CD8-positive, alpha-beta memory T cell (primary cell): ENCODE data around the gene GMPR2. TPM values are rescaled to one million over a fixed set of nuclear protein-coding genes. Genes with fewer than 3 reads are reported as not detected.

ENCODE experiments used
- CTCF ChIA-PET: fragments of 350-600 bp; sonication (Branson Sonifier 250); formaldehyde crosslinking; loops from one replicate; lab custom pipeline; 2021; ENCODE audit warnings: antibody characterized with exemption; lab: Charles Lee
- POLR2A ChIA-PET: fragments of 350-600 bp; sonication (Branson Sonifier 250); formaldehyde crosslinking; loops from one replicate; lab custom pipeline; 2021; ENCODE audit warnings: antibody characterized with exemption; lab: Charles Lee
- DNase-seq, 5 donors: peaks; one replicate each; pipeline versions ENCODE4 v3.0.0 to v3.0.0-alpha.2; 2020 to 2022; ENCODE audit warnings: mixed read lengths in 1 of 5
- H3K27ac ChIP-seq: one replicate; pipeline ENCODE4 v1.7.0; 2013; ENCODE audit warnings: low read depth, mild to moderate bottlenecking, low read length, moderate library complexity
- H3K27me3 ChIP-seq: 2 replicates; pipeline ENCODE4 v1.7.0; 2013; ENCODE audit warnings: low read length, mild to moderate bottlenecking; ENCODE audit not compliant: insufficient read depth, poor library complexity, severe bottlenecking
- H3K36me3 ChIP-seq: 2 replicates; pipeline ENCODE4 v1.7.0; 2013; ENCODE audit warnings: mild to moderate bottlenecking, low read length, moderate library complexity; ENCODE audit not compliant: insufficient read depth
- H3K4me1 ChIP-seq: 2 replicates; pipeline ENCODE4 v1.7.0; 2013; ENCODE audit warnings: mild to moderate bottlenecking, low read length, moderate library complexity; ENCODE audit not compliant: insufficient read depth
- H3K4me3 ChIP-seq: 2 replicates; pipeline ENCODE4 v1.7.0; 2013; ENCODE audit warnings: mild to moderate bottlenecking, low read length
- H3K9me3 ChIP-seq: 2 replicates; pipeline ENCODE4 v1.7.0; 2013; ENCODE audit warnings: mild to moderate bottlenecking, low read length
- H3K27ac Mint-ChIP-seq, 8 donors: one replicate each; pipeline ENCODE4 v1.8.0; 2020 to 2021; ENCODE audit warnings: mixed read lengths in 8 of 8, mild to moderate bottlenecking in 6 of 8, inconsistent platforms in 3 of 8, moderate library complexity in 3 of 8
- H3K27me3 Mint-ChIP-seq, 2 donors: one replicate each; pipeline ENCODE4 v1.8.0; 2020 to 2021; ENCODE audit warnings: mixed read lengths in 2 of 2, mild to moderate bottlenecking in 1 of 2, moderate library complexity in 1 of 2
- H3K36me3 Mint-ChIP-seq, 3 donors: one replicate each; pipeline ENCODE4 v1.8.0; 2020 to 2021; ENCODE audit warnings: mixed read lengths in 3 of 3, inconsistent platforms in 1 of 3, mild to moderate bottlenecking in 1 of 3
- H3K4me1 Mint-ChIP-seq, 3 donors: one replicate each; pipeline ENCODE4 v1.8.0; 2020 to 2021; ENCODE audit warnings: mixed read lengths in 3 of 3, inconsistent platforms in 1 of 3, mild to moderate bottlenecking in 1 of 3
- H3K4me3 Mint-ChIP-seq, 7 donors: one replicate each; pipeline ENCODE4 v1.8.0; 2020 to 2021; ENCODE audit warnings: mixed read lengths in 7 of 7, mild to moderate bottlenecking in 6 of 7, moderate library complexity in 4 of 7, inconsistent platforms in 2 of 7
- H3K9me3 Mint-ChIP-seq, 5 donors: one replicate each; pipeline ENCODE4 v1.8.0; 2020 to 2022; ENCODE audit warnings: mixed read lengths in 5 of 5, mild to moderate bottlenecking in 3 of 5, moderate library complexity in 2 of 5, inconsistent platforms in 1 of 5
- polyA plus RNA-seq: library from polyadenylated mRNA; unstranded; fragments of 300-500 nt; fragmentation: Illumina TruSeq; gene quantifications from one replicate; pipeline ENCODE4 v1.2.3, GENCODE V29; 2021
- total RNA-seq, 2 experiments: library from RNA; stranded (reverse); gene quantifications; one replicate each; pipeline ENCODE4 v1.2.3, GENCODE V29; 2021

GMPR2 gene
- total and polyA plus RNA-seq, 3 experiments from 2014 or later: 43.6 to 96.8 (median 48.6) TPM

- Mint-ChIP-seq H3K9me3 (no peaks in the 10 kb centered on the region), H3K4me3 (peak overlapping the region; percentile 1 to 55 (median 21)), H3K27ac (peak overlapping the region; percentile 67 to 98 (median 86)), H3K36me3 (peaks cover 0 to 16% (median 1%) of the 10 kb centered on the region in 3 donors), H3K4me1 (peaks cover 22 to 33% (median 32%) of the 10 kb centered on the region in 3 donors), H3K27me3 (no peaks in the 10 kb centered on the region)
- Histone ChIP-seq H3K4me1 (peaks cover 13% of the 10 kb centered on the region), H3K4me3 (no peak overlapping the region), H3K9me3 (no peaks in the 10 kb centered on the region), H3K27ac (no peak overlapping the region), H3K27me3 (no peaks in the 10 kb centered on the region), H3K36me3 (no peaks in the 10 kb centered on the region)
- ChIA-PET CTCF (interaction anchor here (0.7 to 12.1 kb wide), 9 partner anchors 16 to 190 kb away, joined by 3 to 151 read pairs (median 8); partner anchors contain the start of genes CIDEB, DHRS1, LTB4R and LTB4R2), POLR2A (interaction anchor here (1.8 to 1.9 kb wide), 2 partner anchors 24 to 183 kb away, joined by 7 to 12 read pairs; partner anchors contain the start of genes CBLN3, KHNYN and RABGGTA)
- no peak for DNase-seq
Measured at GRCh38 chr14:24247422-24247821, 14.7 kb downstream of the GMPR2 start.

- ChIA-PET CTCF (interaction anchor here (0.9 to 8.5 kb wide), 2 partner anchors 50 to 84 kb away, joined by 4 to 151 read pairs; partner anchors contain the start of genes DHRS1 and NOP9), POLR2A (no interaction called here)
- Histone ChIP-seq H3K27me3 (no peaks in the 10 kb centered on the region), H3K27ac (no peak overlapping the region), H3K4me3 (no peak overlapping the region), H3K9me3 (no peaks in the 10 kb centered on the region), H3K4me1 (peaks cover 5% of the 10 kb centered on the region), H3K36me3 (no peaks in the 10 kb centered on the region)
- H3K9me3 Mint-ChIP-seq: no peaks in the 10 kb centered on the region
- H3K4me3 Mint-ChIP-seq: no peak overlapping the region
- peaks cover 0 to 24% (median 3%) of the 10 kb centered on the region in 3 donors for H3K36me3 Mint-ChIP-seq
- H3K27me3 Mint-ChIP-seq: no peaks in the 10 kb centered on the region
- peak in 1 of 5 donors; percentile 17 for DNase-seq
- H3K27ac Mint-ChIP-seq: peak overlapping the region in 2 of 8 donors; percentile 47 to 58
- H3K4me1 Mint-ChIP-seq: peaks cover 13 to 18% (median 18%) of the 10 kb centered on the region in 3 donors
Measured at GRCh38 chr14:24249230-24250021, 16.7 kb downstream of the GMPR2 start.

GRCh38 chr14:24250354-24250753 is 17.6 kb downstream of the GMPR2 start:
- Histone ChIP-seq H3K4me1 (peaks cover 5% of the 10 kb centered on the region), H3K4me3 (no peak overlapping the region), H3K9me3 (no peaks in the 10 kb centered on the region), H3K36me3 (peaks cover 4% of the 10 kb centered on the region), H3K27ac (no peak overlapping the region), H3K27me3 (no peaks in the 10 kb centered on the region)
- Mint-ChIP-seq H3K36me3 (peaks cover 0 to 31% (median 3%) of the 10 kb centered on the region in 3 donors), H3K4me1 (peaks cover 10 to 14% (median 14%) of the 10 kb centered on the region in 3 donors), H3K9me3 (no peaks in the 10 kb centered on the region), H3K27ac (peak overlapping the region in 5 of 8 donors; percentile 19 to 76 (median 68)), H3K4me3 (no peak overlapping the region), H3K27me3 (no peaks in the 10 kb centered on the region)
- CTCF ChIA-PET: interaction anchor here (1.1 to 4.3 kb wide), 3 partner anchors 7 to 83 kb away, joined by 4 to 25 read pairs (median 4); partner anchors contain the start of gene TINF2
- POLR2A ChIA-PET: no interaction called here
- DNase-seq: no peak

DNA sequence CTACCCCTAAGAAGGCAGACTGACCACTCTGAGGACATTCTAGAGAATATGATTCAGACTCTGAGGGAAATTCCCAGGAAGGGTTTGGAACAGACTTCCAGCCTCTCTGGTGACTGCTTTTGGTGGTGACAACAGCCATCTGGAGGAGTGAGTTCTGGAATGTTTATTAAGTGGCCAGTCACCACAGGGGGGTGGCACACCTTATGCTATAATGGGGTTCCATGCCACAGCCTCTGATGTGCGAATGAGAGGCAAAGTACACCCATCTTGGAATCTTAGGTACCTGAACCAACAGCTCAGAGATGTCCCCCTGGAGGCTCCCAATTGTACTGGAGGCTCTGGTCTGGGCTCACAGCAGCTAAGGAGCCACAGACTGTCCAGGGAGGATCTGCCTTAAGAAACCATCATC is 19.2 kb downstream of the GMPR2 start:
- H3K4me3 Mint-ChIP-seq: no peak overlapping the region
- no peak overlapping the region for H3K27ac ChIP-seq
- peaks cover 7 to 11% (median 10%) of the 10 kb centered on the region in 3 donors for H3K4me1 Mint-ChIP-seq
- peaks cover 0 to 41% (median 3%) of the 10 kb centered on the region in 3 donors for H3K36me3 Mint-ChIP-seq
- H3K36me3 ChIP-seq: peaks cover 4% of the 10 kb centered on the region
- H3K27me3 ChIP-seq: no peaks in the 10 kb centered on the region
- no peaks in the 10 kb centered on the region for H3K9me3 ChIP-seq
- H3K27ac Mint-ChIP-seq: peak overlapping the region in 1 of 8 donors; percentile 41
- DNase-seq: no peak
- H3K4me3 ChIP-seq: no peak overlapping the region
- H3K27me3 Mint-ChIP-seq: no peaks in the 10 kb centered on the region
- no peaks in the 10 kb centered on the region for H3K4me1 ChIP-seq
- no peaks in the 10 kb centered on the region for H3K9me3 Mint-ChIP-seq
- CTCF ChIA-PET: interaction anchor here (0.7 to 4.3 kb wide), 5 partner anchors 9 to 81 kb away, joined by 3 to 25 read pairs (median 4); partner anchors contain the start of genes MDP1 and TINF2
- POLR2A ChIA-PET: no interaction called here

GRCh38 chr14:24252289-24253124 is 19.8 kb downstream of the GMPR2 start:
- H3K27me3 Mint-ChIP-seq: no peaks in the 10 kb centered on the region
- peak in 1 of 5 donors; percentile 14 for DNase-seq
- Histone ChIP-seq H3K9me3 (no peaks in the 10 kb centered on the region), H3K27me3 (no peaks in the 10 kb centered on the region), H3K4me1 (no peaks in the 10 kb centered on the region), H3K4me3 (no peak overlapping the region), H3K27ac (no peak overlapping the region), H3K36me3 (peaks cover 6% of the 10 kb centered on the region)
- no peaks in the 10 kb centered on the region for H3K9me3 Mint-ChIP-seq
- H3K4me3 Mint-ChIP-seq: no peak overlapping the region
- peaks cover 4 to 6% (median 6%) of the 10 kb centered on the region in 3 donors for H3K4me1 Mint-ChIP-seq
- peaks cover 0 to 47% (median 3%) of the 10 kb centered on the region in 3 donors for H3K36me3 Mint-ChIP-seq
- no peak overlapping the region for H3K27ac Mint-ChIP-seq
- ChIA-PET CTCF (interaction anchor here (0.7 to 4.3 kb wide), 4 partner anchors 9 to 81 kb away, joined by 3 to 25 read pairs (median 5); partner anchors contain the start of genes MDP1 and TINF2), POLR2A (no interaction called here)

- H3K27me3 ChIP-seq: no peaks in the 10 kb centered on the region
- no peak overlapping the region for H3K4me3 ChIP-seq
- H3K27me3 Mint-ChIP-seq: no peaks in the 10 kb centered on the region
- no peaks in the 10 kb centered on the region for H3K9me3 Mint-ChIP-seq
- H3K27ac ChIP-seq: no peak overlapping the region
- POLR2A ChIA-PET: interaction anchor here (0.7 kb wide), 1 partner anchor 66 kb away, joined by 4 read pairs; no protein-coding TSS in a partner anchor
- H3K9me3 ChIP-seq: no peaks in the 10 kb centered on the region
- H3K4me1 Mint-ChIP-seq: no peaks in the 10 kb centered on the region
- no peak for DNase-seq
- CTCF ChIA-PET: interaction anchor here (3.3 to 4.3 kb wide), 2 partner anchors 11 to 79 kb away, joined by 7 to 25 read pairs; partner anchors contain the start of gene TINF2
- H3K4me1 ChIP-seq: no peaks in the 10 kb centered on the region
- H3K27ac Mint-ChIP-seq: peak overlapping the region in 2 of 8 donors; percentile 12 to 47
- H3K4me3 Mint-ChIP-seq: no peak overlapping the region
- peaks cover 0 to 51% (median 3%) of the 10 kb centered on the region in 3 donors for H3K36me3 Mint-ChIP-seq
- H3K36me3 ChIP-seq: peaks cover 7% of the 10 kb centered on the region
Measured at GRCh38 chr14:24253936-24254335, 21.2 kb downstream of the GMPR2 start.

DNA sequence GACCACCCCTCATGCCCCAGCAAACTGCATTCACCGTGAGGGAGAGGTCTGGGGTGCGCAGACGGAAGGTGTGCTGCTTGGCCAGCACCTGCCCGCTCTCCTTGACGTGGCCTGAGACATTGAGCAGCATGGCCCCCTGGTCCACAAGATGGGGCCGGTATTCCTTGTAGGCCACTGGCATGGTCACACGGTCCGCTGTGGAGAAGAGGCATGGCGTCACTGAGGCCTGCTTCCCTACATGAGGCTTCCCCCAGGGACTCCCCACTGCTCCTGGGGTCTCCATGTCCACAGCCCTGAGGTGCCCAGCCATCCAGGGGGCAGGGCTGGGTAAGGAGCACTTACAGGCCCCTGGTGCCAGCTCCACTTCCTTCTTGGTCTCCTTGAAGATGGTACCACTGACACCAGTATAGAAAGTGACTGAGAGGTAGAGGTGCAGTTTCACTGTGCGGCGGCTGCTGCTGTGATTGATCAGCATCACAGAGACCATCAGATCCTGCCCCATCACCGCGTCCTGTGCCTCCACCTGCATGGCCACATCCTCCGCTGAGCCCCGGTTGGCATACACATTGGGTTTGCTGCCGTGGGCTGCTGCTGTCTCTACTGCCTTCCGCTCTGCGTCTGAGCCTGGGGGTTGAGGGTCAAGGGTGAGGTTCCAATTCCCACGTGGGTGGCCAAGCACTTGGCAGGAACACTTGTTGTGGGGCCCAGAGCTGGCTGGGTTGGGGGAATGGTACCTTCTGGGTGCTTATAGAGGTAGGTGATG is 22.1 kb downstream of the GMPR2 start:
- POLR2A ChIA-PET: no interaction called here
- H3K36me3 Mint-ChIP-seq: peaks cover 0 to 50% (median 3%) of the 10 kb centered on the region in 3 donors
- no peaks in the 10 kb centered on the region for H3K4me1 Mint-ChIP-seq
- H3K27ac Mint-ChIP-seq: no peak overlapping the region
- H3K4me3 Mint-ChIP-seq: no peak overlapping the region
- Histone ChIP-seq H3K4me1 (no peaks in the 10 kb centered on the region), H3K27me3 (no peaks in the 10 kb centered on the region), H3K4me3 (no peak overlapping the region), H3K9me3 (no peaks in the 10 kb centered on the region), H3K27ac (no peak overlapping the region), H3K36me3 (peaks cover 7% of the 10 kb centered on the region)
- DNase-seq: no peak
- H3K27me3 Mint-ChIP-seq: no peaks in the 10 kb centered on the region
- CTCF ChIA-PET: interaction anchor here (3.3 kb wide), 1 partner anchor 78 kb away, joined by 7 read pairs; no protein-coding TSS in a partner anchor
- no peaks in the 10 kb centered on the region for H3K9me3 Mint-ChIP-seq
